Measurements from ENCODE around the gene ZFHX3. TPM values are rescaled to one million over a fixed set of nuclear protein-coding genes. Genes with fewer than 3 reads are reported as not detected.

ZFHX3 gene
- total and polyA plus RNA-seq, 2 of the 8 experiments (the other 6 are each of a cell fraction or from before 2014, with no cell fraction given), result 0.08 to 0.99 TPM

- TF ChIP-seq PHF8 (conservative IDR thresholded peaks at IDR 0.05; ENCODE audit: low read depth, low read length), result no peak
- no peak for TF ChIP-seq TCF12 (IDR thresholded peaks at IDR 0.05; ENCODE audit: low read depth, low read length)
- no peak for TF ChIP-seq NRF1 (IDR thresholded peaks at IDR 0.05; ENCODE audit: low read depth, low read length)
- TF ChIP-seq BCL11A (IDR thresholded peaks at IDR 0.05; ENCODE audit: low read depth in 2 of 2, low read length in 2 of 2), result no peak
- no peak for TF ChIP-seq TAF1 (IDR thresholded peaks at IDR 0.05; ENCODE audit: low read depth, low read length)
Observed at GRCh38 chr16:73017321-73017720, 30.6 kb downstream of the ZFHX3 start (continued).
